Gastroesophageal sphincter (tissue), 4 donors: ENCODE results near the gene BCORL1. TPM values are rescaled to one million over a fixed set of nuclear protein-coding genes. Genes with fewer than 3 reads are reported as not detected.

ENCODE experiments used
- ATAC-seq: fragments of 150-250 bp; one replicate; pipeline ENCODE4 v1.9.1; 2016; ENCODE audit warnings: mild to moderate bottlenecking, moderate library complexity
- H3K27ac ChIP-seq, 4 donors: fragments of 200-600 bp; sonication (generic) in 3 of 4; 1 replicate in 3 of 4; 2 replicates in 1 of 4; pipeline ENCODE4 v1.5.1; 2016 to 2019
- H3K27me3 ChIP-seq: fragments of 200-600 bp; sonication (generic); one replicate; pipeline ENCODE4 v1.5.1; 2019
- H3K36me3 ChIP-seq, 2 donors: fragments of 200-600 bp; sonication (generic); one replicate each; pipeline ENCODE4 v1.5.1; 2019; ENCODE audit warnings: control low read depth in 1 of 2
- H3K4me1 ChIP-seq, 3 donors: fragments of 200-600 bp; sonication (generic); 1 replicate in 2 of 3; 2 replicates in 1 of 3; pipeline ENCODE4 v1.5.1; 2016 to 2019; ENCODE audit warnings: control low read depth in 2 of 3
- H3K4me3 ChIP-seq, 2 donors: fragments of 200-600 bp; sonication (generic); one replicate each; pipeline ENCODE4 v1.5.1; 2019; ENCODE audit warnings: mild to moderate bottlenecking in 1 of 2, moderate library complexity in 1 of 2
- H3K9me3 ChIP-seq, 3 donors: fragments of 200-600 bp; sonication (generic); one replicate each; pipeline ENCODE4 v1.5.1; 2017 to 2019; ENCODE audit warnings: control low read depth in 2 of 3
- EP300 ChIP-seq: sonication (generic); formaldehyde crosslinking; IDR thresholded peaks from one replicate; pipeline ENCODE4 v1.6.1; 2017; ENCODE audit warnings: antibody characterized with exemption, mild to moderate bottlenecking
- POLR2A ChIP-seq, 2 donors: fragments of 450-650 bp; IDR thresholded peaks; one replicate each; pipeline ENCODE4 v1.6.1; 2017; ENCODE audit warnings: antibody characterized with exemption in 2 of 2, mild to moderate bottlenecking in 2 of 2, moderate library complexity in 1 of 2
- POLR2AphosphoS5 ChIP-seq: sonication (generic); formaldehyde crosslinking; IDR thresholded peaks from one replicate; pipeline ENCODE4 v1.6.1; 2017; ENCODE audit warnings: antibody characterized with exemption
- WGBS, 2 donors: methylation state at CpG; one replicate each; pipeline ENCODE4 v1.1.5; 2018; ENCODE audit warnings: low coverage in 1 of 2; 5-methylcytosine and 5-hydroxymethylcytosine counted together
- total RNA-seq, 4 donors: library from RNA; depleted of rRNA; stranded (reverse); fragments of >200 nt; gene quantifications; one replicate each; pipeline ENCODE4 v1.1.0, GENCODE V29; 2016
- TF ChIP-seq, protein P1 (sequence below), 4 experiments: fragments of 200-600 bp in 2 of 4; fragments of 450-650 bp in 2 of 4; sonication (generic) in 1 of 4; IDR thresholded peaks; one replicate each; pipeline ENCODE4 v1.5.1; 2017 to 2019; ENCODE audit warnings: antibody characterized with exemption in 4 of 4, mild to moderate bottlenecking in 2 of 4, moderate library complexity in 2 of 4

The BCORL1 gene
- total RNA-seq, 4 donors from 2014 or later, result 2.8 to 10.4 (median 6.6) TPM

- WGBS, 2 donors, result 63 to 90% methylated on average over 2 of the region's 3 CpGs
- no peak overlapping the region for H3K4me3 ChIP-seq
- H3K36me3 ChIP-seq, result no peaks in the 10 kb centered on the region
- no peaks in the 10 kb centered on the region for H3K9me3 ChIP-seq
- no peaks in the 10 kb centered on the region for H3K27me3 ChIP-seq
- peak overlapping the region in 2 of 4 donors; percentile 17 to 40 for H3K27ac ChIP-seq
- H3K4me1 ChIP-seq, result peaks cover 0 to 28% (median 0%) of the 10 kb centered on the region in 3 donors
- no peak for ATAC-seq
- no peak for TF ChIP-seq EP300
- TF ChIP-seq POLR2AphosphoS5, result no peak
- TF ChIP-seq, protein P1, sequence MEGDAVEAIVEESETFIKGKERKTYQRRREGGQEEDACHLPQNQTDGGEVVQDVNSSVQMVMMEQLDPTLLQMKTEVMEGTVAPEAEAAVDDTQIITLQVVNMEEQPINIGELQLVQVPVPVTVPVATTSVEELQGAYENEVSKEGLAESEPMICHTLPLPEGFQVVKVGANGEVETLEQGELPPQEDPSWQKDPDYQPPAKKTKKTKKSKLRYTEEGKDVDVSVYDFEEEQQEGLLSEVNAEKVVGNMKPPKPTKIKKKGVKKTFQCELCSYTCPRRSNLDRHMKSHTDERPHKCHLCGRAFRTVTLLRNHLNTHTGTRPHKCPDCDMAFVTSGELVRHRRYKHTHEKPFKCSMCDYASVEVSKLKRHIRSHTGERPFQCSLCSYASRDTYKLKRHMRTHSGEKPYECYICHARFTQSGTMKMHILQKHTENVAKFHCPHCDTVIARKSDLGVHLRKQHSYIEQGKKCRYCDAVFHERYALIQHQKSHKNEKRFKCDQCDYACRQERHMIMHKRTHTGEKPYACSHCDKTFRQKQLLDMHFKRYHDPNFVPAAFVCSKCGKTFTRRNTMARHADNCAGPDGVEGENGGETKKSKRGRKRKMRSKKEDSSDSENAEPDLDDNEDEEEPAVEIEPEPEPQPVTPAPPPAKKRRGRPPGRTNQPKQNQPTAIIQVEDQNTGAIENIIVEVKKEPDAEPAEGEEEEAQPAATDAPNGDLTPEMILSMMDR (IDR thresholded peaks at IDR 0.05), result no peak
- TF ChIP-seq POLR2A (IDR thresholded peaks at IDR 0.05), result no peak
Measured at GRCh38 chrX:130105244-130105643, 122.8 kb downstream of the BCORL1 start.

DNA sequence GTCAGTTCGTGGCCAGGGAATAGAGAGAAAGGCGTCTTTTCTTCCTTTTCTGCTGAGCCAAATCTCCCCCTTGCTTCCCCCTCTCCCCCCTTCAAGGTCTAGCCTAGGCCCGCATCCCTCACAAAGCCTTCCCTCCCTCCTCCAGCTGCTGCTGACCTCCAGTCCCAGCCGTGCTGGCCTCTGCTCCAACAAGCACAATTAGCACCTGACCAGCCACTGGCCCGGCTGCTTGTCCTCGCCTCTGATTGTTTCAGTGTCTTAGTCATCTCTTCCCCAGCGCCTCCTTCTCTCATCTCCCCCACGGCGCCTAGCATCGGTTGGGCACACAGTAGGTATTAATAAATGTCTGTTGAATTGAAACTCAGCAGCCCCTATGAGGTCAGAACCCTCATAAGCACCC lies 123.6 kb downstream of the BCORL1 start:
- H3K9me3 ChIP-seq, result no peaks in the 10 kb centered on the region
- peak overlapping the region in 2 of 4 donors; percentile 17 to 40 for H3K27ac ChIP-seq
- no peak overlapping the region for H3K4me3 ChIP-seq
- H3K27me3 ChIP-seq, result no peaks in the 10 kb centered on the region
- ATAC-seq, result no peak
- no peaks in the 10 kb centered on the region for H3K36me3 ChIP-seq
- peaks cover 0 to 28% (median 0%) of the 10 kb centered on the region in 3 donors for H3K4me1 ChIP-seq
- TF ChIP-seq POLR2A (IDR thresholded peaks at IDR 0.05) (no peak), EP300 (no peak), POLR2AphosphoS5 (no peak)
- TF ChIP-seq, protein P1 (IDR thresholded peaks at IDR 0.05), result no peak
- 55% methylated on average over 7 of the region's 10 CpGs; no CpG with 5 or more reads in 1 of the 2 donors for WGBS, 2 donors

Other genes with a start within 250 kb of the BCORL1 start
- gene XPNPEP2, start 243.7 kb upstream of the BCORL1 start, total RNA-seq, result 10 to 100 TPM in 1 of 4 donors, 1 to 10 TPM in 2, under 1 TPM in 1; 0.93 to 11.2 (median 6.5) TPM
- 1 to 10 TPM; 1.9 to 8.2 (median 5.3) TPM for gene SASH3, start 202.7 kb upstream of the BCORL1 start, total RNA-seq
- gene ZDHHC9, start 138.7 kb upstream of the BCORL1 start, total RNA-seq, result 10 to 100 TPM in 3 of 4 donors, 1 to 10 TPM in 1; 5.4 to 17.1 (median 14.4) TPM
- gene UTP14A, start 76.5 kb upstream of the BCORL1 start, total RNA-seq, result 10 to 100 TPM; 12.5 to 17.6 (median 15.9) TPM
- 1 to 10 TPM; 4.5 to 9.5 (median 7.5) TPM for gene ELF4, start 127.9 kb downstream of the BCORL1 start, total RNA-seq
- gene AIFM1, start 183.2 kb downstream of the BCORL1 start, total RNA-seq, result 10 to 100 TPM; 14.0 to 25.5 (median 16.9) TPM
- gene RAB33A, start 189.3 kb downstream of the BCORL1 start, total RNA-seq, result 1 to 10 TPM in 1 of 4 donors, under 1 TPM in 1, not detected in 2; 0.93 to 1.2 TPM